ENCODE measurements around the gene PCDHA1.

PCDHA1 gene

GRCh38 chr5:140996060-140996459 lies 210.1 kb downstream of the PCDHA1 start:
- DNase-seq, result no peak

- no peak for DNase-seq
Measured at GRCh38 chr5:140998921-140999410, 213.0 kb downstream of the PCDHA1 start.

GRCh38 chr5:141001446-141001843 lies 215.5 kb downstream of the PCDHA1 start:
- no peak for DNase-seq

- DNase-seq, result no peak
Measured at GRCh38 chr5:141001844-141002604, 216.1 kb downstream of the PCDHA1 start.

DNA sequence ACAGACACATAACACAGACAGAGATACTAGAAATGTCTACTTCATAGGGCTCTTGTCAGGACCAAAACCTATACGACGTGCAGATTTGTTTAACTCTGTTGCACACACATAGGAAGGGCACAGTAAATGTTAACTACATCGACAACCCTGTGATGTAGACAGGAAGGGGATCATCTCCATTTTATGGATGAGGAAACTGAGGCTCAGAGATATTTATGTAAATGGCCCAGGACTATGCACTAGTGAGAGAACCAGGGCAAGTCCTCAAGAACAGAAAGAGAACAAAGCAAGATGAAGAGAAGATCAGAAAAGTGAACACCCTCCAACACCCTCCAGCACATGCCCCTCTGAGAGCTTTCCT lies 216.6 kb downstream of the PCDHA1 start:
- DNase-seq, result no peak

GRCh38 chr5:141003031-141003430 lies 217.1 kb downstream of the PCDHA1 start:
- no peak for DNase-seq

DNA sequence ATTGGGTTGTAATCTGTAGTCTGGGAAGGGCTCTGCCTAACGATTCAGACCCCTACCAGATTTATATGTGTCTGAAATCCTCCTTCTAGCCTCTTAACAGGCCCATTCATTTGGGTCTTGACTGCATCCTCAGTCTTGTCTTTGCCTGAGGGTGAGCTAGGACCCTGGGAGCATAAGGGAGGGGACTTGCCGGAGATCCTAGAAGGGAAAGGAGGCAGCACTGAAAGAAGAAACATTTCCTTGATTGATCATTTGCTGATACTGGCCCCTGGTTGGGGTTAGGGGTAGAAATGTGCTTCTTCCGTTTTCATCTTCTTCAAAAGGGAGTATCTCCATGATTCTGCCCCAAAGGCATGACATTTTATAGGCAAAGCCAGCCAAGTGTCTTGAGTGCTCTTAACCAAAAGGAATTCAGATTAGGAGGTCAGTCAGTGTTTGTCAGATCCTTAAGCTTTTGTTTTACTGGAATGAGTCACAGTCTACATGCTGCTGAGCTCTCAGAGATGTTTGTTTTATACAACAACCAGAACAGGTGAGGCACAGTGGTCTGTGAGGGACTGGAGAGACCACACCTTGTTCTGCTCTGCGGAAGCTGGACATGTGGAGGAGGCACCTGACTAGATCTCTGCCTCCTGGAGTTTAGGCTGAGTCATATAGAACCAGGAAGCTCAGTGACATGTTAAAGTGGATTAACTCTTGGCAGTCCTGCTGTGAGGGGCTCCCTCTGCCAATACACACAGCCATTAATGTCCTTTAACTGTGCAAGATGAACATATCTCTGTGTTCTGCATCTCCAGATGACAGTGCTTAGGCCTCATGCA lies 218.1 kb downstream of the PCDHA1 start:
- DNase-seq, result no peak

DNA sequence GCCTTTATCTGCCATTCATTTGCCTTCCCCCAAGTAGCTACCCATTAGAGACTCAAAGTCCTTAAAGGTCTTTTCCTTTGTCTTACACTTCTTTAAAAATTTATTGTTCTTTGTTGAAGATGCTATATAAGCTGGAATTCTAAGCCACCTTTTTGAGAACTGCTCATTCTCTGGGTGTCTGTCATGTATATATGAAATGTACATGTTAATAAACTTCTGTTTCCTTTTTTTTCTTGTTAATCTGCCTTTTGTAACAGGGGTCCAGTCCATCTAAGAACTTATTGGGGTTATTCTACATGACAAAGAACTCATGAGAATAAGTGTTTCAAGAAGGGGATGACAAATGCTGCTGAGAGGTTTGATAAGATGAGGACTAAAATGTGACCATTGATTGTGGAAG lies 221.9 kb downstream of the PCDHA1 start:
- no peak for DNase-seq

DNA sequence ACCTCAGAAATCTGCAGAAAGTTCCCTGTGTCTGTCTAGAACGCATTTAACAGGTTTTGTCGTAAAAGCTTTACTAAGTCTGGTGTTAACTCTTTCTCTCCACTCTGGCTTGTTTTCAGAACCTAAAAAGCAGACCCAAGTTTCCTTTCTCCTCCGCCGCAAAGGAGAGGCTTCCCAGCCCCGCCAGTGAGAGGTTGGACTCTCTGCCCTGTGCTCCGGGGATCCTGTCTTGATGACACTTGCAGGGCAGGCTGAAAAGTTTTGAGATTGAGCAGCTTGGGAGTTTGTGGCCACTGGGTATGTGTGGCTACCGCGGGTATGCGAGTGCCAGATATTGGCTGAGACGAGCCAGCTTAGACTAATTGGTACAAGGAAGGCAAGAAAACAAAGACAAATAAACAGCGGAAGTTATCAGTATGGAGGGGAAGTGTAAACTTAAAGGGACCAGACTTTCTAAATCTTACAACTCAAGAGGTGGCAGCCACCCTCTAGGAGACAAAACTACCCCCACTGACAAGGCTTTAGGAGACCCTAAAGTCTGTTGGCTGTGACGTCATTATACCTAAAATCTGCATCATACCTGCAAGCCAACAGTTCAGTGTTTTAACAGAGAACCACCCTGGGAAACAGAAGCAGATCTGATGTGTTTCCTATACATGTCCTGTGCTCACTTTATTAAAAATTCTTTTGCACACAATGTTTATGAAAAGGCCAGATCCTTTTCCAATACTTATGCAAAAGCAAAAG lies 224.3 kb downstream of the PCDHA1 start:
- no peak for DNase-seq

DNA sequence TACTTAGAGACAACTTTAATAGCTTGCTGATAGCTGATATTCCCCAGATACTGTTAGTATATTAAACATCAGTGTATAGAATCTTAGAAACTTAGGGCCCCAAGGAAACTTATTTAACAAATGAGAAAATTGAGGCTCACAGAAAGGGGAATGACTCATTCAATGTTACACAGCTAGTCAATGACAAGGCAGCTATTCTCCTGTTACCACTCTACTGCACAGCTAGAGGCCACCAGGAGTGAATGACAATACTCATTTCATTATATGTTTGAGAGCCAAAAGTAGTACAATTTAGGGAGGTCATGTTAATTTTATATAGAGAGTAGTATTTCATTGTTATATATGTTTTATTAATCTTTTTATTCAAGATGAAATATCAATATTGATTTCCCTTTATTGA lies 232.0 kb downstream of the PCDHA1 start:
- no peak for DNase-seq

- DNase-seq, result no peak
Measured at GRCh38 chr5:141022384-141022783, 236.4 kb downstream of the PCDHA1 start.

- DNase-seq, result no peak
Measured at GRCh38 chr5:141031006-141031405, 245.1 kb downstream of the PCDHA1 start.

DNA sequence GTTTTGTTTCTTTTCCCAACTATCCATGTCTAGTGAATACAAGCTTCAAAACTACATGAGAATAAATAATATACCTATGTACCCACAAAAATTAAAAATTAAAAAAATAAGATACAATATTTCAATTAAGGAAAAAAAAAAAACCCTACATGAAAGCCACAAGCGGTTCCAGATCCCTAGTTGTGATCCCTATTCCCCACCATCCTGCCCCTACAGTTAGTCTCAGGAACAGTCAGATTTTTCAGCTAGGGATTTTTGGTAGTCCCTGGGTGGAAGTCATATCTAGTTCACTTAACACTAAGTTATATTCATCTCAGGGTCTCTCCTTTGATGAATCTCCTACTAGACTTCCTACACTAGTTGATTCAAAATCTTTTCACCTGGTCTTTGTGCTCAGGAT lies 246.7 kb downstream of the PCDHA1 start:
- DNase-seq, result no peak

DNA sequence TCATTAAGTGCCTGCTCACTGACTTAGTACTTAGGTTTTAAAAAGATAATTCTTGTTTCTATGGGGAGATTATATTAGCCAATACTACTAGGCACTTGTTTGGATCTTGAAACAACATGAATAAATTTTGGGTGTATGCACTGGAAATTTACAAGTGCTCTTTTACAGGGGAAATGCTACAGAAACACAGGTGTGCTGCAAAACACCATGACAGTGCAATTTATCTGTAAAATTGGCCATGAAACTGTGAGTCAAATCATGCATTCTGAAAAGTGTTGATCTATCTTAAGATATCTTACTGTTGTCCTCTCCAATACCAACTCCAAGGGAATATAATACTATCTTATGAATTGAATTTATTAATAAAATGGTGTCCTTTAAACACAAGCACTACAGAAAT lies 253.1 kb downstream of the PCDHA1 start:
- DNase-seq, result no peak

DNA sequence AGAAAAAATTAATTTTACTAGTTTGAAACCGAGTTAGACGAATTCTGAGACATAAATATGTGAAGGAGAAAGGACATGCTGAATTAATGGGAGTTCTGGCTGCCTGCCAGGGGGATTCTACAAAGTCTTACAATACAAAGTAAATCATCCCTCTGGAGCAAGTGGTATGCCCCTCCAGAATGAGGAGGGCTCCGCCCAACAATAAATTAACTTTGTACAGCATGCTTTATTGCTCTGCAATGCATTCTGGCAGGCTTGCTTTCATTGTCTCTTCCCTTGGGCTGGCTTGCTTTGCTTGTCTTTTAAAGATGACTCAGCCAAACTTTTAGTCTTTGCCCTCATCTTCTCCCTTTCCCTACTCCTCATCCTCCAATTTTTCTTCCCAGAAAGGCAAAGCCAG lies 253.6 kb downstream of the PCDHA1 start:
- DNase-seq, result no peak

DNA sequence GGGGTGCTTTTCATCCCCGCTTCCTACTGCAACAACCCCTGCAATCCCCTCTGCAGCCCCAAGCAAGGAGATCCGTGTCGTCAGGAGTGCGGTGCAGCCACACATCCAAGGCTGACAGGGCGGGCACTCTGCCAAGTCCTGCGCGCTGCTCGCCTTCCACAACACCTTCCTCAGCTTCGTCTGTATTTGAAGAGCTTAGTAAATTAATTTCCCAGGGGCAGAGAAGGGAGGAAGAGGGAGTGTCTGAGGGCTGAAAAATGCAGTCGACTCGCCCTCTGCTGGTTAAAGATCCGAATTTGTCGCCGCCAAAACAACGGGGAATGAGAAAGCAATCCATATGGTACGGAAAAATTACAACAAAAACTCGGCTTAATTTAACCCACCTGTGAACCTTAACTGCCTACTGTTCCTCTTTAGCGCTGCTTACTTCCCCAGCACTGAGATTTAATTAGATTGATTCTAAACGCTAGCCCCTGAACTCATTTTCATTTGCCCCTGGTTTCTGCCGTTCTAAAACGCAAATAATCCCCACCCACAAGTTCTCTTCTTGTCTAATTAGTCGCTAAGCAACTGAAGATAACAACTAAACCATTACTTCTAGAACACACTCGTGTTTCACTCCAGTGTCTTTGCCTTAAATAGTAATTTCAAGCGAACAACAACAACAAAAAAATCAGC lies 254.3 kb downstream of the PCDHA1 start:
- DNase-seq, result no peak

DNA sequence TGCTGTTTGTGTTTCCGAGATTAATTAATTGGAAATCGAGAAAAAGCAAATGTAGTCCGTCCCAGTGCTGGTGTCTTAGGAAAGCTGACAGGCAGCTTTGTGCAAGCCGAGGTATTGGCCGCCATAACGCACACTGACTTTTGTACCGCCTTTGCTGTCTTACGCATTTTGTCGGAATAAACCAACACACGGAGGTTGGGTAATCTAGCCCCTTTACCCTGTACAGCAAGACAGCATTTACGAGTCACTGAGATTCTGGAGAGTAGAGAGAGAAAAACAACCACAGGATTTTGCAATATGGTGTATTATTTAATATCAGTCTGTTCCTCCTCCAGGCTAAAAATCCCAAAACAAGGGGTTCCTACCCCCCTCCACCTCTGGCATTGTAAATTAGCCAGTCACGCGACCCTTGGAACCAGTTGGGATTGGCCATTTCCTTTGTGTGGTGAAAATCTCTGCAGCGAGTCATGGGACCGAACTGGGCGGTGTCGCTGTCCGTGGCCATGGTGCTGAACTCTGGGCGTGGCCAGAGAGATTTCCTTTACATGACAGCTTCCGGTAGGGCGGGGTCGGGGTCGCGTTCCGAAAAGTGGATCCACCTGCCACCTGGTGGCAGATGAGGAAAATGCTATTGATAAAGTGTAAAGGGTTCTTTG lies 255.0 kb downstream of the PCDHA1 start:
- DNase-seq, result peak; percentile 57

GRCh38 chr5:141041427-141041785 lies 255.5 kb downstream of the PCDHA1 start:
- DNase-seq, result no peak

DNA sequence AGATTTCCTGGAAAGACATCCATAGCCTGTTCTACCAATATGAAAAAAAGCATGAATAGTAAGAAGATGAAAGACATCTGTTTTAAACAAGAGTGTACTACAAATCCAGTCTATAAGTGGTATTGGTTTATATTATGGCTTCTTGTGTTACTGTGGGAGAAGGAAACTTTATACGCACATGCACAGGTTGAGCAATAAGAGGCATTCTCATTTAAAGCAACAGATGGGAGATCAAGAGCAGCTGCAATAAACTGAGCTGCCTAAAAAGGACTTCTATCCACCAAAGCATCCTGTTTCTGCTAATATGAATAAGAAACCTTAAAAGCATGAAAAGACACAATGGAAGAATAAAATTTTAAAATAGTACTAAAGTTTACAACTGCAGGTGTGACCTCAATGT lies 256.6 kb downstream of the PCDHA1 start:
- no peak for DNase-seq

- no peak for DNase-seq
Measured at GRCh38 chr5:141050622-141051520, 264.9 kb downstream of the PCDHA1 start, which contains the start of gene PCDHB1. TSS of gene PCDHB1 (plus strand) at chr5:141051374. CDS start at chr5:141051471, 97 bp downstream.

GRCh38 chr5:141051521-141051866 lies 265.6 kb downstream of the PCDHA1 start:
- no peak for DNase-seq
